CD8-positive, alpha-beta memory T cell (primary cell): ENCODE data around the gene BUB1. TPM values are rescaled to one million over a fixed set of nuclear protein-coding genes. Genes with fewer than 3 reads are reported as not detected.

Experiments
- CTCF ChIA-PET: fragments of 350-600 bp; sonication (Branson Sonifier 250); formaldehyde crosslinking; loops from one replicate; lab custom pipeline; 2021; ENCODE audit warnings: antibody characterized with exemption; lab: Charles Lee
- POLR2A ChIA-PET: fragments of 350-600 bp; sonication (Branson Sonifier 250); formaldehyde crosslinking; loops from one replicate; lab custom pipeline; 2021; ENCODE audit warnings: antibody characterized with exemption; lab: Charles Lee
- DNase-seq, 5 donors: peaks; one replicate each; pipeline versions ENCODE4 v3.0.0 to v3.0.0-alpha.2; 2020 to 2022; ENCODE audit warnings: mixed read lengths in 1 of 5
- H3K27ac ChIP-seq: one replicate; pipeline ENCODE4 v1.7.0; 2013; ENCODE audit warnings: low read depth, mild to moderate bottlenecking, low read length, moderate library complexity
- H3K27me3 ChIP-seq: 2 replicates; pipeline ENCODE4 v1.7.0; 2013; ENCODE audit warnings: low read length, mild to moderate bottlenecking; ENCODE audit not compliant: insufficient read depth, poor library complexity, severe bottlenecking
- H3K36me3 ChIP-seq: 2 replicates; pipeline ENCODE4 v1.7.0; 2013; ENCODE audit warnings: mild to moderate bottlenecking, low read length, moderate library complexity; ENCODE audit not compliant: insufficient read depth
- H3K4me1 ChIP-seq: 2 replicates; pipeline ENCODE4 v1.7.0; 2013; ENCODE audit warnings: mild to moderate bottlenecking, low read length, moderate library complexity; ENCODE audit not compliant: insufficient read depth
- H3K4me3 ChIP-seq: 2 replicates; pipeline ENCODE4 v1.7.0; 2013; ENCODE audit warnings: mild to moderate bottlenecking, low read length
- H3K9me3 ChIP-seq: 2 replicates; pipeline ENCODE4 v1.7.0; 2013; ENCODE audit warnings: mild to moderate bottlenecking, low read length
- H3K27ac Mint-ChIP-seq, 8 donors: one replicate each; pipeline ENCODE4 v1.8.0; 2020 to 2021; ENCODE audit warnings: mixed read lengths in 8 of 8, mild to moderate bottlenecking in 6 of 8, inconsistent platforms in 3 of 8, moderate library complexity in 3 of 8
- H3K27me3 Mint-ChIP-seq, 2 donors: one replicate each; pipeline ENCODE4 v1.8.0; 2020 to 2021; ENCODE audit warnings: mixed read lengths in 2 of 2, mild to moderate bottlenecking in 1 of 2, moderate library complexity in 1 of 2
- H3K36me3 Mint-ChIP-seq, 3 donors: one replicate each; pipeline ENCODE4 v1.8.0; 2020 to 2021; ENCODE audit warnings: mixed read lengths in 3 of 3, inconsistent platforms in 1 of 3, mild to moderate bottlenecking in 1 of 3
- H3K4me1 Mint-ChIP-seq, 3 donors: one replicate each; pipeline ENCODE4 v1.8.0; 2020 to 2021; ENCODE audit warnings: mixed read lengths in 3 of 3, inconsistent platforms in 1 of 3, mild to moderate bottlenecking in 1 of 3
- H3K4me3 Mint-ChIP-seq, 7 donors: one replicate each; pipeline ENCODE4 v1.8.0; 2020 to 2021; ENCODE audit warnings: mixed read lengths in 7 of 7, mild to moderate bottlenecking in 6 of 7, moderate library complexity in 4 of 7, inconsistent platforms in 2 of 7
- H3K9me3 Mint-ChIP-seq, 5 donors: one replicate each; pipeline ENCODE4 v1.8.0; 2020 to 2022; ENCODE audit warnings: mixed read lengths in 5 of 5, mild to moderate bottlenecking in 3 of 5, moderate library complexity in 2 of 5, inconsistent platforms in 1 of 5
- polyA plus RNA-seq: library from polyadenylated mRNA; unstranded; fragments of 300-500 nt; fragmentation: Illumina TruSeq; gene quantifications from one replicate; pipeline ENCODE4 v1.2.3, GENCODE V29; 2021
- total RNA-seq, 2 experiments: library from RNA; stranded (reverse); gene quantifications; one replicate each; pipeline ENCODE4 v1.2.3, GENCODE V29; 2021

BUB1 gene
- total and polyA plus RNA-seq, 3 experiments from 2014 or later, result 0.56 to 49.5 (median 46.9) TPM

- CTCF ChIA-PET, result no interaction called here
Measured at GRCh38 chr2:110659248-110659647, 18.6 kb downstream of the BUB1 start.

DNA sequence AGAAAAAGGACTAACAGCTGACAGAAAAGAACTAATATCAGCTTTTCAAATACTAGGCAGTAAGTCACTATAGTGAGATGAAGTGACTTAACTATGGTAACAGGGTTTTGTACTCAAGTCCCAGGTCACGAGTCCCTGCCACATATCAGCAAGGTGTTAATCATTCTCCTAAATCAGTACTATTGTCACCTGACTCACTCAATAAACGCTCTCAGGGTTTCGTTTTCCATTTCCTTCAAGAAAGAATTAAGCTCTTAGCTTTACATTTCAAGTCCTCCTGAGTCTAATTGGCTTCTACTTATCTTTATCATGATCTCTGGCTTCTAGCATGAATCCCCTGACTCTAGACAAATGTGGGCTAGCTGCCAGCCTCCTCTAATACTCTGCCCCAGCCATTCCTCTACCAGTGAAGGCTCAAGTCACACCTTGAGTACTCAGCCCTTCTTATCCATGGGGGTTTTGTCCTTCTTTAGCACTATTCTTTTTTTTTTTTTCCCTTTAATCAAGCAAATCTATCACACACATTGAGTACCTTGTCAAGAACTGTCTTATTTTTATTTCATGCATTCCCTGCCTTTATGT is 20.0 kb downstream of the BUB1 start:
- POLR2A ChIA-PET, result no interaction called here
- H3K4me1 Mint-ChIP-seq, result peaks cover 10 to 14% (median 13%) of the 10 kb centered on the region in 3 donors
- H3K4me3 Mint-ChIP-seq, result peak overlapping the region; percentile 5 to 64 (median 57)
- Histone ChIP-seq H3K4me1 (no peaks in the 10 kb centered on the region), H3K36me3 (no peaks in the 10 kb centered on the region), H3K27ac (no peak overlapping the region), H3K4me3 (no peak overlapping the region), H3K27me3 (no peaks in the 10 kb centered on the region), H3K9me3 (no peaks in the 10 kb centered on the region)
- H3K9me3 Mint-ChIP-seq, result no peaks in the 10 kb centered on the region
- CTCF ChIA-PET, result no interaction called here
- H3K27ac Mint-ChIP-seq, result peak overlapping the region; percentile 1 to 80 (median 59)
- DNase-seq, result no peak
- peaks cover 3 to 8% (median 5%) of the 10 kb centered on the region in 3 donors for H3K36me3 Mint-ChIP-seq
- H3K27me3 Mint-ChIP-seq, result no peaks in the 10 kb centered on the region

More at GRCh38 chr2:110659248-110659647, 18.6 kb downstream of the BUB1 start:
- Mint-ChIP-seq H3K27ac (peak overlapping the region in 2 of 8 donors; percentile 33 to 69), H3K36me3 (peaks cover 0 to 3% (median 0%) of the 10 kb centered on the region in 3 donors), H3K4me1 (peaks cover 10 to 14% (median 13%) of the 10 kb centered on the region in 3 donors), H3K9me3 (no peaks in the 10 kb centered on the region), H3K27me3 (no peaks in the 10 kb centered on the region), H3K4me3 (no peak overlapping the region)
- Histone ChIP-seq H3K4me3 (no peak overlapping the region), H3K4me1 (no peaks in the 10 kb centered on the region), H3K27ac (no peak overlapping the region), H3K27me3 (no peaks in the 10 kb centered on the region), H3K9me3 (no peaks in the 10 kb centered on the region), H3K36me3 (no peaks in the 10 kb centered on the region)
- POLR2A ChIA-PET, result no interaction called here
- DNase-seq, result no peak

GRCh38 chr2:110655701-110656100 is 22.2 kb downstream of the BUB1 start:
- Mint-ChIP-seq H3K9me3 (no peaks in the 10 kb centered on the region), H3K36me3 (peaks cover 3 to 8% (median 3%) of the 10 kb centered on the region in 3 donors), H3K4me3 (no peak overlapping the region), H3K27ac (peak overlapping the region in 1 of 8 donors; percentile 82), H3K27me3 (no peaks in the 10 kb centered on the region), H3K4me1 (peaks cover 10 to 14% (median 13%) of the 10 kb centered on the region in 3 donors)
- no peak overlapping the region for H3K4me3 ChIP-seq
- CTCF ChIA-PET, result no interaction called here
- no peaks in the 10 kb centered on the region for H3K9me3 ChIP-seq
- POLR2A ChIA-PET, result interaction anchor here (0.8 kb wide), 1 partner anchor 24 kb away, joined by 3 read pairs; no protein-coding TSS in a partner anchor
- DNase-seq, result no peak
- no peak overlapping the region for H3K27ac ChIP-seq
- H3K4me1 ChIP-seq, result no peaks in the 10 kb centered on the region
- H3K36me3 ChIP-seq, result no peaks in the 10 kb centered on the region
- no peaks in the 10 kb centered on the region for H3K27me3 ChIP-seq

- Mint-ChIP-seq H3K36me3 (peaks cover 3 to 8% (median 3%) of the 10 kb centered on the region in 3 donors), H3K9me3 (no peaks in the 10 kb centered on the region), H3K27ac (no peak overlapping the region), H3K27me3 (no peaks in the 10 kb centered on the region), H3K4me3 (no peak overlapping the region), H3K4me1 (peaks cover 10 to 14% (median 13%) of the 10 kb centered on the region in 3 donors)
- DNase-seq, result no peak
- ChIA-PET CTCF (no interaction called here), POLR2A (no interaction called here)
- H3K4me3 ChIP-seq, result no peak overlapping the region
- H3K27me3 ChIP-seq, result no peaks in the 10 kb centered on the region
- no peaks in the 10 kb centered on the region for H3K9me3 ChIP-seq
- H3K4me1 ChIP-seq, result no peaks in the 10 kb centered on the region
- H3K27ac ChIP-seq, result no peak overlapping the region
- no peaks in the 10 kb centered on the region for H3K36me3 ChIP-seq
Measured at GRCh38 chr2:110653861-110654260, 24.0 kb downstream of the BUB1 start.

DNA sequence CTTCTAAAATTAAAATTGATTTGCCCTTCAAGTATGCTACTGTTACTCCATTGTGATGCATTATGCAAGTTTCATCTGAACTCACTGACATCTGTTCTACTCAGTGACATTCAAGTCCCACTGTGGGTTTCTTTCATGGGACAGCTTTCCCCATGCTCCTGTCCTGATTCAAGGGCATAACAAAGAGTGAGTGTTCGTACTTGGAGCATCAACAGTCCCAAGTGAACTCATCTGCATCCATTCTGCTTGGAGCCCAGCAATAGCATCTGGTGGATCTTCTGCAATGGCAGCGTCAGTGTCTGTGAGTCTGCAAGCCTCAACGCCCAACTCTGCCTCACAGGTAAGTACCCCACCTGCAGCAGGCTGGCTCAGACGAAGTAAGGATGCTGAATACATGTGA is 27.5 kb downstream of the BUB1 start:
- H3K27ac Mint-ChIP-seq, result no peak overlapping the region
- Histone ChIP-seq H3K27ac (no peak overlapping the region), H3K9me3 (no peaks in the 10 kb centered on the region), H3K4me3 (no peak overlapping the region), H3K27me3 (no peaks in the 10 kb centered on the region), H3K36me3 (no peaks in the 10 kb centered on the region), H3K4me1 (no peaks in the 10 kb centered on the region)
- H3K4me3 Mint-ChIP-seq, result no peak overlapping the region
- ChIA-PET POLR2A (no interaction called here), CTCF (no interaction called here)
- H3K4me1 Mint-ChIP-seq, result no peaks in the 10 kb centered on the region
- no peaks in the 10 kb centered on the region for H3K9me3 Mint-ChIP-seq
- H3K36me3 Mint-ChIP-seq, result peaks cover 1 to 8% (median 3%) of the 10 kb centered on the region in 3 donors
- DNase-seq, result no peak
- H3K27me3 Mint-ChIP-seq, result no peaks in the 10 kb centered on the region

- H3K36me3 Mint-ChIP-seq, result no peaks in the 10 kb centered on the region
- POLR2A ChIA-PET, result no interaction called here
Measured at GRCh38 chr2:110647777-110648176, 30.1 kb downstream of the BUB1 start.

DNA sequence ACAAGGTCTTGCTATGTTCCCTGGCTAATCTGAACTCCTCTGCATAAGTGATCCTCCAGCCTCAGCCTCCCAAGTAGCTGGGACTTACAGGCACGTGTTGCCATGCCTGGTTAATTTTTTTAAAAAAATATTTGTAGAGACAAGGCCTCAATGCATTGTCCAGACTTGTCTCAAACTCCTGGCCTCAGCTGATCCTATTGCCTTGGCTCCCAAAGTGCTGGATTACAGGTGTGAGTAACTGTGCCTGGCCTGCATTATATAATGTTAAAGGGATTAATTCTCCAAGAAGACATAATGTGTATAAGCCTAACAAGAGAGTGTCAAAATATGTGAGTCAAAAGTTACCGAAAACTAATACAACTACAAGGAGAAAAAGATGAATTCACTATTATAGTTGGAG is 32.2 kb downstream of the BUB1 start:
- Histone ChIP-seq H3K36me3 (no peaks in the 10 kb centered on the region), H3K9me3 (no peaks in the 10 kb centered on the region), H3K27ac (no peak overlapping the region), H3K4me3 (no peak overlapping the region), H3K4me1 (no peaks in the 10 kb centered on the region), H3K27me3 (no peaks in the 10 kb centered on the region)
- peaks cover 0 to 1% (median 0%) of the 10 kb centered on the region in 3 donors for H3K36me3 Mint-ChIP-seq
- H3K4me1 Mint-ChIP-seq, result no peaks in the 10 kb centered on the region
- no peak overlapping the region for H3K27ac Mint-ChIP-seq
- CTCF ChIA-PET, result no interaction called here
- no peaks in the 10 kb centered on the region for H3K27me3 Mint-ChIP-seq
- DNase-seq, result no peak
- POLR2A ChIA-PET, result no interaction called here
- no peak overlapping the region for H3K4me3 Mint-ChIP-seq
- no peaks in the 10 kb centered on the region for H3K9me3 Mint-ChIP-seq

More at GRCh38 chr2:110647777-110648176, 30.1 kb downstream of the BUB1 start:
- no peak for DNase-seq
- H3K4me3 ChIP-seq, result no peak overlapping the region
- Mint-ChIP-seq H3K27ac (no peak overlapping the region), H3K4me3 (no peak overlapping the region), H3K27me3 (no peaks in the 10 kb centered on the region), H3K9me3 (no peaks in the 10 kb centered on the region), H3K4me1 (no peaks in the 10 kb centered on the region)
- H3K27me3 ChIP-seq, result no peaks in the 10 kb centered on the region
- no peaks in the 10 kb centered on the region for H3K36me3 ChIP-seq
- no peak overlapping the region for H3K27ac ChIP-seq
- CTCF ChIA-PET, result no interaction called here
- H3K4me1 ChIP-seq, result no peaks in the 10 kb centered on the region
- H3K9me3 ChIP-seq, result no peaks in the 10 kb centered on the region

GRCh38 chr2:110644357-110644756 is 33.5 kb downstream of the BUB1 start:
- POLR2A ChIA-PET, result no interaction called here
- H3K36me3 ChIP-seq, result no peaks in the 10 kb centered on the region
- no peaks in the 10 kb centered on the region for H3K9me3 ChIP-seq
- Mint-ChIP-seq H3K36me3 (peaks cover 0 to 3% (median 0%) of the 10 kb centered on the region in 3 donors), H3K4me1 (no peaks in the 10 kb centered on the region), H3K27ac (no peak overlapping the region), H3K9me3 (no peaks in the 10 kb centered on the region), H3K4me3 (no peak overlapping the region), H3K27me3 (no peaks in the 10 kb centered on the region)
- no peak overlapping the region for H3K27ac ChIP-seq
- H3K4me3 ChIP-seq, result no peak overlapping the region
- H3K4me1 ChIP-seq, result no peaks in the 10 kb centered on the region
- H3K27me3 ChIP-seq, result no peaks in the 10 kb centered on the region
- DNase-seq, result no peak
- CTCF ChIA-PET, result no interaction called here
